ENCODE measurements around the gene CMBL. TPM values are rescaled to one million over a fixed set of nuclear protein-coding genes. Genes with fewer than 3 reads are reported as not detected.

Gene CMBL
- total and polyA plus RNA-seq, 8 donors = 6.2 to 20.3 (median 11.6) TPM

GRCh38 chr5:10228288-10228687 is 79.4 kb downstream of the CMBL start:
- H3K9me3 ChIP-seq = no peaks in the 10 kb centered on the region
- no peaks in the 10 kb centered on the region for H3K27me3 ChIP-seq
- no peak for ATAC-seq
- no peak overlapping the region for H3K27ac ChIP-seq
- intact Hi-C loops (cut with DNase I) = no loop called here
- FAIRE-seq = no peak
- H3K4me1 ChIP-seq = no peaks in the 10 kb centered on the region
- TF ChIP-seq, protein P1, sequence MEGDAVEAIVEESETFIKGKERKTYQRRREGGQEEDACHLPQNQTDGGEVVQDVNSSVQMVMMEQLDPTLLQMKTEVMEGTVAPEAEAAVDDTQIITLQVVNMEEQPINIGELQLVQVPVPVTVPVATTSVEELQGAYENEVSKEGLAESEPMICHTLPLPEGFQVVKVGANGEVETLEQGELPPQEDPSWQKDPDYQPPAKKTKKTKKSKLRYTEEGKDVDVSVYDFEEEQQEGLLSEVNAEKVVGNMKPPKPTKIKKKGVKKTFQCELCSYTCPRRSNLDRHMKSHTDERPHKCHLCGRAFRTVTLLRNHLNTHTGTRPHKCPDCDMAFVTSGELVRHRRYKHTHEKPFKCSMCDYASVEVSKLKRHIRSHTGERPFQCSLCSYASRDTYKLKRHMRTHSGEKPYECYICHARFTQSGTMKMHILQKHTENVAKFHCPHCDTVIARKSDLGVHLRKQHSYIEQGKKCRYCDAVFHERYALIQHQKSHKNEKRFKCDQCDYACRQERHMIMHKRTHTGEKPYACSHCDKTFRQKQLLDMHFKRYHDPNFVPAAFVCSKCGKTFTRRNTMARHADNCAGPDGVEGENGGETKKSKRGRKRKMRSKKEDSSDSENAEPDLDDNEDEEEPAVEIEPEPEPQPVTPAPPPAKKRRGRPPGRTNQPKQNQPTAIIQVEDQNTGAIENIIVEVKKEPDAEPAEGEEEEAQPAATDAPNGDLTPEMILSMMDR (IDR thresholded peaks at IDR 0.05) = no peak
- H3K4me3 ChIP-seq = no peak overlapping the region
- no peaks in the 10 kb centered on the region for H3K36me3 ChIP-seq
- WGBS, 2 donors = 87 to 98% methylated on average over 1 of the region's 1 CpG
- no peak for DNase-seq

Other genes starting within 250 kb of the CMBL start
- 10 to 100 TPM in 1 of 6 donors, 1 to 10 TPM in 5; 5.7 to 11.8 (median 6.6) TPM for gene ATPSCKMT, start 58.0 kb downstream of the CMBL start, total RNA-seq
- 1 to 10 TPM; 6.2 to 8.0 TPM for gene ATPSCKMT, start 58.0 kb downstream of the CMBL start, polyA plus RNA-seq
- gene CCT5, start 57.6 kb downstream of the CMBL start, total RNA-seq = 10 to 100 TPM; 33.7 to 75.6 (median 61.7) TPM
- 10 to 100 TPM; 52.2 to 62.0 TPM for gene CCT5, start 57.6 kb downstream of the CMBL start, polyA plus RNA-seq
- 100 to 1,000 TPM in 1 of 6 donors, 10 to 100 TPM in 5; 72.4 to 105 (median 83.3) TPM for gene MARCHF6, start 45.8 kb upstream of the CMBL start, total RNA-seq
- 10 to 100 TPM; 68.5 to 88.4 TPM for gene MARCHF6, start 45.8 kb upstream of the CMBL start, polyA plus RNA-seq
- gene ROPN1L, start 134.0 kb upstream of the CMBL start, total RNA-seq = 1 to 10 TPM in 2 of 6 donors, under 1 TPM in 4; 0.18 to 1.9 (median 0.60) TPM
- gene ROPN1L, start 134.0 kb upstream of the CMBL start, polyA plus RNA-seq = 1 to 10 TPM in 1 of 2 donors, under 1 TPM in 1; 0.46 to 1.6 TPM

All from pancreas (tissue), 10 donors.